ENCODE measurements around the gene SIRT1. TPM values are rescaled to one million over a fixed set of nuclear protein-coding genes. Genes with fewer than 3 reads are reported as not detected.
A peak's percentile ranks its signal among the peaks of the same experiment; 100 is the strongest.
"Not testable (repeated sequence)": the region's sequence is repeated elsewhere in the genome, so short reads cannot be mapped to it uniquely, and the experiment has no call there.

Gene SIRT1
- total and polyA plus RNA-seq, 9 of the 15 experiments (the other 6 are each of a cell fraction or from before 2014, with no cell fraction given) = 7.8 to 25.8 (median 19.1) TPM

DNA sequence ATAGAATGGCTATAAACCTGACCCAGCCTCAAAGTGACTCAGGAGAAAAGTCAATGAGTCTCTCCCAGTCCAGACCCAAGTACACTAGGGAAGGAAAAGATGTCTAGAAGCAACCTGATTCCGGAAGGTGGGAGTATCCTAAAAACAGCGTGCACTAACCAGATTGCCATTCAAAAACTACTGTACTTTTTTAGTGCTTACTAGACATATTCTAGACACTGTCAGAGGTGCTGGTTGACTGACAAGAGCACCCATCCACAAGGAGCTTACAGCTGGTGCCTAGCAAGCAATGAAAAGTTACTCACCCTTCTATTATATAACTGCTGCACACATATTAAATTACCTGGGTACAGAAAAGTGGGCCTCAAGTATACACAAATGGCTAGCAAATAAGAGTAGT is 81.0 kb downstream of the SIRT1 start (continued):
- TF ChIP-seq, protein P1, sequence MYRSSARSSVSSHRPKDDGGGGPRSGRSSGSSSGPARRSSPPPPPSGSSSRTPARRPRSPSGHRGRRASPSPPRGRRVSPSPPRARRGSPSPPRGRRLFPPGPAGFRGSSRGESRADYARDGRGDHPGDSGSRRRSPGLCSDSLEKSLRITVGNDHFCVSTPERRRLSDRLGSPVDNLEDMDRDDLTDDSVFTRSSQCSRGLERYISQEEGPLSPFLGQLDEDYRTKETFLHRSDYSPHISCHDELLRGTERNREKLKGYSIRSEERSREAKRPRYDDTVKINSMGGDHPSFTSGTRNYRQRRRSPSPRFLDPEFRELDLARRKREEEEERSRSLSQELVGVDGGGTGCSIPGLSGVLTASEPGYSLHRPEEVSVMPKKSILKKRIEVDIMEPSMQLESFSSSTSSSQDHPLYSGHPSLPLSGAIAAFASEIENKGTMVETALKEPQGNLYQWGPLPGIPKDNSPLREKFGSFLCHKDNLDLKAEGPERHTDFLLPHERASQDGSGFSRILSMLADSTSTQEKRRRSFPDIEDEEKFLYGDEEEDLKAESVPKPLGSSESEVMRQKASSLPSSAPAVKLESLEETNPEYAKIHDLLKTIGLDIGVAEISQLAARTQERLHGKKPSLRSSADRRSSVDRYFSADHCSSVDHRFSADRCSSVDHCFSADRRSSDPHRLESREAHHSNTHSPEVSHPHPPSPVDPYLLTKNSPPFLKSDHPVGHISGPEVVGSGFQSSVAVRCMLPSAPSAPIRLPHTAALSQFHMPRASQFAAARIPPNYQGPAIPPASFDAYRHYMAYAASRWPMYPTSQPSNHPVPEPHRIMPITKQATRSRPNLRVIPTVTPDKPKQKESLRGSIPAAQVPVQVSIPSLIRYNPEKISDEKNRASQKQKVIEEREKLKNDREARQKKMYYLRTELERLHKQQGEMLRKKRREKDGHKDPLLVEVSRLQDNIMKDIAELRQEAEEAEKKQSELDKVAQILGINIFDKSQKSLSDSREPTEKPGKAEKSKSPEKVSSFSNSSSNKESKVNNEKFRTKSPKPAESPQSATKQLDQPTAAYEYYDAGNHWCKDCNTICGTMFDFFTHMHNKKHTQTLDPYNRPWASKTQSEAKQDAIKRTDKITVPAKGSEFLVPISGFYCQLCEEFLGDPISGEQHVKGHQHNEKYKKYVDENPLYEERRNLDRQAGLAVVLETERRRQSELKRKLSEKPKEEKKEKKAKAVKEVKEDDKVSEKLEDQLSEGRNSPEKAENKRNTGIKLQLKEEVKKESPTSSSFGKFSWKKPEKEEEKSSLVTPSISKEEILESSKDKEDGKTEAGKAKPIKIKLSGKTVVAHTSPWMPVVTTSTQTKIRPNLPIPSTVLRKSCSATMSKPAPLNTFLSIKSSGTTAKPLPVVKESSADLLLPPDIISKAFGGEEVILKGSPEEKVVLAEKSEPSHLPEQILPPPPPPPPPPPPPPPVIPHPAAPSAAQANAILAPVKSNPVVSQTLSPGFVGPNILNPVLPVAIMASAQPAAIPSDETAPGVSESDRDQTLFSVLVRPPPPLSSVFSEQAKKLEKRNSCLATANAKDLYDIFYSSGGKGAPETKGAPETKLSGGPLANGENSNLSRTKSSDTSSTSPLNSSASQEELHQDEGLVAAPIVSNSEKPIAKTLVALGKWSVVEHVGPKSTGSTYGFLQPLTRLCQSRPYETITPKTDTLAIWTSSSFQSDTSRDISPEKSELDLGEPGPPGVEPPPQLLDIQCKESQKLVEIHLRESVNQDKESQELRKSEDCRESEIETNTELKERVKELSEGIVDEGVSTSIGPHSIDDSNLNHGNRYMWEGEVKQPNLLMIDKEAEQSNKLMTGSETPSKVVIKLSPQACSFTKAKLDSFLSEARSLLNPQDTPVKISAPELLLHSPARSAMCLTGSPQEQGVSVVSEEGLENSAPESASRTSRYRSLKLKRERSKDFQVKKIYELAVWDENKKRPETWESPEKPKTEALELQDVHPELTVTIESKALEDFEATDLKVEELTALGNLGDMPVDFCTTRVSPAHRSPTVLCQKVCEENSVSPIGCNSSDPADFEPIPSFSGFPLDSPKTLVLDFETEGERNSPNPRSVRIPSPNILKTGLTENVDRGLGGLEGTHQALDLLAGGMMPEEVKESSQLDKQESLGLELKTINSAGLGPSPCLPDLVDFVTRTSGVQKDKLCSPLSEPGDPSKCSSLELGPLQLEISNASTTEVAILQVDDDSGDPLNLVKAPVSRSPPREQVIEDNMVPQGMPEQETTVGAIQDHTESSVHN (IDR thresholded peaks at IDR 0.05; ENCODE audit: borderline replicate concordance in 1 of 2, low read depth in 1 of 2) = no peak
- TF ChIP-seq FOXK2 (conservative IDR thresholded peaks at IDR 0.05 in 1 of 2, IDR thresholded peaks at IDR 0.05 in 1 of 2; ENCODE audit: low read depth in 2 of 2) (no peak), ZNF316 (IDR thresholded peaks at IDR 0.05) (peak; percentile 69), CREM (IDR thresholded peaks at IDR 0.05; ENCODE audit: low read depth) (no peak), ELF4 (CRISPR knock-in tag; IDR thresholded peaks at IDR 0.05) (no peak)

GRCh38 chr10:67966035-67966434 is 81.6 kb downstream of the SIRT1 start:
- H3K27me3 ChIP-seq (ENCODE audit: control insufficient read depth in 2 of 2, insufficient read depth in 2 of 2, low read length in 2 of 2); H3K9me1 ChIP-seq (ENCODE audit: control insufficient read depth, insufficient read depth, low read length); H3K27ac ChIP-seq (ENCODE audit: extremely low read depth, low read depth, low read length); H2AFZ ChIP-seq (ENCODE audit: low read depth, low read length); POLR2A ChIA-PET; CTCF ChIA-PET (ENCODE audit: low intra/inter-chr PET ratio); intact Hi-C loops (cut with micrococcal nuclease); BruUV-seq (replicated peaks); H3K4me2 ChIP-seq (ENCODE audit: insufficient read depth, low read length); in situ Hi-C loops (cut with MboI); H3K9ac ChIP-seq (ENCODE audit: insufficient read depth in 1 of 2, low read depth in 2 of 2, low read length in 2 of 2); H3K9me3 ChIP-seq (replicated peaks; ENCODE audit: control insufficient read depth, insufficient read depth, low read depth, low read length); ATAC-seq; H3K4me1 ChIP-seq (replicated peaks in 1 of 2; ENCODE audit: control insufficient read depth in 2 of 2, insufficient read depth in 2 of 2, low read length in 2 of 2); H4K20me1 ChIP-seq (replicated peaks; ENCODE audit: control insufficient read depth, insufficient read depth, low read length); FAIRE-seq; H3K79me2 ChIP-seq (ENCODE audit: control insufficient read depth, insufficient read depth, low read length); DNase-seq (ENCODE audit: extremely low read depth in 1 of 4, low spot score in 3 of 4); H3K4me3 ChIP-seq: not testable (repeated sequence)
- H3K36me3 ChIP-seq (ENCODE audit: control insufficient read depth, insufficient read depth, low read length) = peaks cover 12% of the 10 kb centered on the region; the same call in 2 of the 3 replicates
- 95% methylated on average over 4 of the region's 4 CpGs for WGBS (ENCODE audit: insufficient coverage, low coverage, missing lambda C conversion rate)

All from K562 (cell line).